Measurements from ENCODE around the gene COX5B. TPM values are rescaled to one million over a fixed set of nuclear protein-coding genes. Genes with fewer than 3 reads are reported as not detected.

COX5B gene
- total RNA-seq, 2 donors from 2014 or later = 211 to 233 TPM

- H3K4me1 ChIP-seq (ENCODE audit: control insufficient read depth, insufficient read depth, low read length) = peaks cover 6% of the 10 kb centered on the region
- H3K4me3 Mint-ChIP-seq = no peak overlapping the region
- H3K27me3 ChIP-seq (ENCODE audit: control insufficient read depth, insufficient read depth, low read length, poor library complexity, severe bottlenecking) = no peaks in the 10 kb centered on the region
- WGBS, 2 experiments (ENCODE audit: insufficient coverage in 1 of 2, insufficient read length in 1 of 2) = 91 to 100% methylated on average over 5 to 9 of the region's 9 CpGs
- H3K9me3 ChIP-seq (ENCODE audit: control insufficient read depth, low read length) = no peaks in the 10 kb centered on the region
- no peaks in the 10 kb centered on the region for H3K27me3 Mint-ChIP-seq (ENCODE audit: insufficient read depth)
- TF ChIP-seq CTCF (conservative IDR thresholded peaks at IDR 0.05) = no peak
- no peak overlapping the region for H3K27ac ChIP-seq (ENCODE audit: low read depth, low read length)
- peaks cover 11% of the 10 kb centered on the region for H3K4me1 Mint-ChIP-seq
- no peak overlapping the region for H3K27ac Mint-ChIP-seq
- no peaks in the 10 kb centered on the region for H3K36me3 ChIP-seq (ENCODE audit: control insufficient read depth, insufficient read depth, low read length)
- no peak overlapping the region for H3K9ac ChIP-seq (ENCODE audit: extremely low read depth, low read length, poor library complexity, severe bottlenecking)
- no peak overlapping the region for H3K4me3 ChIP-seq (ENCODE audit: low read length)
- H3K36me3 Mint-ChIP-seq (ENCODE audit: low read depth) = peaks cover 13% of the 10 kb centered on the region
- DNase-seq = no peak
- peaks cover 7% of the 10 kb centered on the region for H3K9me3 Mint-ChIP-seq
Measured at GRCh38 chr2:97673182-97673914, 27.5 kb downstream of the COX5B start.

- Histone ChIP-seq H3K36me3 (ENCODE audit: control insufficient read depth, insufficient read depth, low read length) (no peaks in the 10 kb centered on the region), H3K9ac (ENCODE audit: extremely low read depth, low read length, poor library complexity, severe bottlenecking) (no peak overlapping the region), H3K27me3 (ENCODE audit: control insufficient read depth, insufficient read depth, low read length, poor library complexity, severe bottlenecking) (no peaks in the 10 kb centered on the region), H3K4me3 (ENCODE audit: low read length) (no peak overlapping the region), H3K4me1 (ENCODE audit: control insufficient read depth, insufficient read depth, low read length) (peaks cover 6% of the 10 kb centered on the region), H3K9me3 (ENCODE audit: control insufficient read depth, low read length) (no peaks in the 10 kb centered on the region), H3K27ac (ENCODE audit: low read depth, low read length) (no peak overlapping the region)
- TF ChIP-seq CTCF (conservative IDR thresholded peaks at IDR 0.05) = no peak
- Mint-ChIP-seq H3K27ac (no peak overlapping the region), H3K4me3 (no peak overlapping the region), H3K27me3 (ENCODE audit: insufficient read depth) (no peaks in the 10 kb centered on the region), H3K36me3 (ENCODE audit: low read depth) (peaks cover 14% of the 10 kb centered on the region), H3K4me1 (peaks cover 11% of the 10 kb centered on the region), H3K9me3 (peaks cover 8% of the 10 kb centered on the region)
- 96 to 97% methylated on average over 4 to 8 of the region's 8 CpGs for WGBS, 2 experiments (ENCODE audit: insufficient coverage in 1 of 2, insufficient read length in 1 of 2)
- no peak for DNase-seq
Measured at GRCh38 chr2:97673915-97674283, 28.0 kb downstream of the COX5B start.

- H3K9me3 ChIP-seq (ENCODE audit: control insufficient read depth, low read length) = no peaks in the 10 kb centered on the region
- no peak overlapping the region for H3K27ac Mint-ChIP-seq
- WGBS, 2 experiments (ENCODE audit: insufficient coverage in 1 of 2, insufficient read length in 1 of 2) = 64 to 70% methylated on average over 5 of the region's 5 CpGs
- H3K9ac ChIP-seq (ENCODE audit: extremely low read depth, low read length, poor library complexity, severe bottlenecking) = no peak overlapping the region
- no peak overlapping the region for H3K4me3 Mint-ChIP-seq
- no peak for DNase-seq
- H3K9me3 Mint-ChIP-seq = peaks cover 16% of the 10 kb centered on the region
- no peaks in the 10 kb centered on the region for H3K27me3 ChIP-seq (ENCODE audit: control insufficient read depth, insufficient read depth, low read length, poor library complexity, severe bottlenecking)
- H3K4me1 Mint-ChIP-seq = peaks cover 11% of the 10 kb centered on the region
- H3K36me3 Mint-ChIP-seq (ENCODE audit: low read depth) = peaks cover 14% of the 10 kb centered on the region
- no peak overlapping the region for H3K4me3 ChIP-seq (ENCODE audit: low read length)
- H3K27ac ChIP-seq (ENCODE audit: low read depth, low read length) = no peak overlapping the region
- H3K4me1 ChIP-seq (ENCODE audit: control insufficient read depth, insufficient read depth, low read length) = peaks cover 6% of the 10 kb centered on the region
- TF ChIP-seq CTCF (conservative IDR thresholded peaks at IDR 0.05) = no peak
- H3K27me3 Mint-ChIP-seq (ENCODE audit: insufficient read depth) = no peaks in the 10 kb centered on the region
- H3K36me3 ChIP-seq (ENCODE audit: control insufficient read depth, insufficient read depth, low read length) = no peaks in the 10 kb centered on the region
Measured at GRCh38 chr2:97675430-97676113, 29.7 kb downstream of the COX5B start.
